PC-3 (cell line): Measurements from ENCODE around the gene TGIF1.

Experiments
- EZH2 ChIP-seq: fragments of 300-600 bp; sonication (generic); IDR thresholded peaks from one replicate; pipeline ENCODE4 v1.6.1; 2017; ENCODE audit warnings: antibody characterized with exemption, mild to moderate bottlenecking, low read length; ENCODE audit not compliant: unreplicated experiment
- TF ChIP-seq, protein P1 (sequence below): fragments of 300-600 bp; sonication (generic); conservative IDR thresholded peaks from 2 replicates; pipeline ENCODE4 v1.5.1; 2017; ENCODE audit warnings: antibody characterized with exemption, low read depth, mild to moderate bottlenecking, low read length

- TF ChIP-seq, protein P1, sequence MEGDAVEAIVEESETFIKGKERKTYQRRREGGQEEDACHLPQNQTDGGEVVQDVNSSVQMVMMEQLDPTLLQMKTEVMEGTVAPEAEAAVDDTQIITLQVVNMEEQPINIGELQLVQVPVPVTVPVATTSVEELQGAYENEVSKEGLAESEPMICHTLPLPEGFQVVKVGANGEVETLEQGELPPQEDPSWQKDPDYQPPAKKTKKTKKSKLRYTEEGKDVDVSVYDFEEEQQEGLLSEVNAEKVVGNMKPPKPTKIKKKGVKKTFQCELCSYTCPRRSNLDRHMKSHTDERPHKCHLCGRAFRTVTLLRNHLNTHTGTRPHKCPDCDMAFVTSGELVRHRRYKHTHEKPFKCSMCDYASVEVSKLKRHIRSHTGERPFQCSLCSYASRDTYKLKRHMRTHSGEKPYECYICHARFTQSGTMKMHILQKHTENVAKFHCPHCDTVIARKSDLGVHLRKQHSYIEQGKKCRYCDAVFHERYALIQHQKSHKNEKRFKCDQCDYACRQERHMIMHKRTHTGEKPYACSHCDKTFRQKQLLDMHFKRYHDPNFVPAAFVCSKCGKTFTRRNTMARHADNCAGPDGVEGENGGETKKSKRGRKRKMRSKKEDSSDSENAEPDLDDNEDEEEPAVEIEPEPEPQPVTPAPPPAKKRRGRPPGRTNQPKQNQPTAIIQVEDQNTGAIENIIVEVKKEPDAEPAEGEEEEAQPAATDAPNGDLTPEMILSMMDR: no peak
- TF ChIP-seq EZH2: no peak
These were observed 8.4 kb downstream of the TGIF1 start for GRCh38 chr18:3458378-3458777.
